Transverse colon (tissue), 4 donors: ENCODE data around the gene PASD1.

Source experiments
- POLR2A ChIP-seq: fragments of 450-650 bp; IDR thresholded peaks from one replicate; pipeline ENCODE4 v1.6.1; 2016; ENCODE audit warnings: antibody characterized with exemption, mild to moderate bottlenecking, moderate library complexity
- POLR2AphosphoS5 ChIP-seq, 3 donors: sonication (generic); formaldehyde crosslinking; IDR thresholded peaks; one replicate each; pipeline ENCODE4 v1.6.1; 2016; ENCODE audit warnings: antibody characterized with exemption in 3 of 3
- TF ChIP-seq, protein P1 (sequence below), 5 experiments: fragments of 200-600 bp in 3 of 5; fragments of 450-650 bp in 2 of 5; sonication (generic) in 3 of 5; IDR thresholded peaks; 1 replicate in 2 of 5; 2 replicates in 3 of 5; pipeline ENCODE4 v1.5.1; 2016 to 2017; ENCODE audit warnings: antibody characterized with exemption in 5 of 5, inconsistent platforms in 3 of 5, mild to moderate bottlenecking in 2 of 5, moderate library complexity in 1 of 5

- TF ChIP-seq, protein P1, sequence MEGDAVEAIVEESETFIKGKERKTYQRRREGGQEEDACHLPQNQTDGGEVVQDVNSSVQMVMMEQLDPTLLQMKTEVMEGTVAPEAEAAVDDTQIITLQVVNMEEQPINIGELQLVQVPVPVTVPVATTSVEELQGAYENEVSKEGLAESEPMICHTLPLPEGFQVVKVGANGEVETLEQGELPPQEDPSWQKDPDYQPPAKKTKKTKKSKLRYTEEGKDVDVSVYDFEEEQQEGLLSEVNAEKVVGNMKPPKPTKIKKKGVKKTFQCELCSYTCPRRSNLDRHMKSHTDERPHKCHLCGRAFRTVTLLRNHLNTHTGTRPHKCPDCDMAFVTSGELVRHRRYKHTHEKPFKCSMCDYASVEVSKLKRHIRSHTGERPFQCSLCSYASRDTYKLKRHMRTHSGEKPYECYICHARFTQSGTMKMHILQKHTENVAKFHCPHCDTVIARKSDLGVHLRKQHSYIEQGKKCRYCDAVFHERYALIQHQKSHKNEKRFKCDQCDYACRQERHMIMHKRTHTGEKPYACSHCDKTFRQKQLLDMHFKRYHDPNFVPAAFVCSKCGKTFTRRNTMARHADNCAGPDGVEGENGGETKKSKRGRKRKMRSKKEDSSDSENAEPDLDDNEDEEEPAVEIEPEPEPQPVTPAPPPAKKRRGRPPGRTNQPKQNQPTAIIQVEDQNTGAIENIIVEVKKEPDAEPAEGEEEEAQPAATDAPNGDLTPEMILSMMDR (IDR thresholded peaks at IDR 0.05) = no peak
- TF ChIP-seq POLR2A (no peak), POLR2AphosphoS5 (IDR thresholded peaks at IDR 0.05) (no peak)
These were observed 45.7 kb downstream of the PASD1 start for GRCh38 chrX:151609222-151609621.
